Measurements from ENCODE around the gene OR2L3. TPM values are rescaled to one million over a fixed set of nuclear protein-coding genes. Genes with fewer than 3 reads are reported as not detected.

Gene OR2L3, protein sequence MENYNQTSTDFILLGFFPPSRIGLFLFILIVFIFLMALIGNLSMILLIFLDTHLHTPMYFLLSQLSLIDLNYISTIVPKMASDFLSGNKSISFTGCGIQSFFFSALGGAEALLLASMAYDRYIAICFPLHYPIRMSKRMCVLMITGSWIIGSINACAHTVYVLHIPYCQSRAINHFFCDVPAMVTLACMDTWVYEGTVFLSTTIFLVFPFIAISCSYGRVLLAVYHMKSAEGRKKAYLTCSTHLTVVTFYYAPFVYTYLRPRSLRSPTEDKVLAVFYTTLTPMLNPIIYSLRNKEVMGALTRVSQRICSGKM
- total RNA-seq, result not detected in 2 replicates

DNA sequence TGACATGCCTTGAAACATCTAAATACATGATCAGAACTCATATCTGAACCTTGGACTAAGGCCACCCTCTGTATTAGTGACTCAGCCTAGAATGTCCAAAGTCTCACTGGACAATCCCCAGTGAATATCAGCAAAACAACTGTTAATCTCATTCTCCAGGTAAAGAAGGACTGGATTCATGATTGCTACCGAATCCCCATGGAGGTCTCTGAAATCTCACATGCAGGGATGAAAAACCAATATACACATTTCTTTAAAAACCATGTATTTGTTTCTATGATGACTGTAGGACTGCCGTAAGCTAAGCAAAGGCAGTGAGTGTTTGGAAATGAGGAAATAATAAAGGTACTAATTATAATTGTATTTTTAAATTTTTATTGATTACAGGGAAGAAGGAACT, at the start of gene OR2L3:
TSS of gene OR2L3 (plus strand) at position 301 of the 400 bp plus-strand sequence. CDS start 13,846 bp downstream, outside the sequence.

DNA sequence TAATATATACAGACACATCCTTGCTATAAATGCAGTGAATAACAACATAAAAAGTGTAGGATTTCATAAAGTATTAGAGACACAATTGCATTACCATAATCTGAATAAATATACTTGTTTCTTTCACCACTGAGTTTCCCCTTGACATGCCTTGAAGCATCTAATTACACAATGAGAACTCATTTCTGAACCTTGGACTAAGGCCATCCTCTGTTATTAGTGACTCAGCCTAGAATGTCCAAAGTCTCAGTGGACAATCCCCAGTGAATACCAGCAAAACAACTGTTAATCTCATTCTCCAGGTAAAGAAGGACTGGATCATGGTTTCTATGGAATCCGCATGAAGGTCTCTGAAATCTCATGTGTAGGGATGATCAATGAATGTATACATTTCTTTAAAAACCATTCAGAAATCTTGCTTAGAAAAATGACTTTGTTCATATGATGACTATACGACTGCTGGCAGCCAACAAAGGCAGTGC, 33.4 kb upstream of the OR2L3 start, which contains the start of gene OR2L5:
TSS of gene OR2L5 (plus strand) at position 432 of the 482 bp plus-strand sequence. CDS start 8,288 bp downstream, outside the sequence.

DNA sequence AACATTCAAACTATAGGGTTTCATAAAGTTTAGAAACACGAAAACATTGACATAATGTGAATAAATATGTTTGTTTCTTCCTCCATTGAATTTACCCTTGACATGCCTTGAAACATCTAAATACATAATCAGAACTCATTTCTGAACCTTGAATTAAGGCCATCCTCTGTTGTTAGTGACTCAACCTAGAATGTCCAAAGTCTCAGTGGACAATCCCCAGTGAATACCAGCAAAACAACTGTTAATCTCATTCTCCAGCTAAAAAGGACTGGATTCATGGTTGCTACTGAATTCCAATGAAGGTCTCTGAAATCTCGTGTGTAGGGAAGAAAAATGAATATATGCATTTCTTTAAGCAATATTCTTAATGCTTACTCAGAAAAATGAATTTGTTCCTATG, 16.9 kb upstream of the OR2L3 start, which contains the start of gene OR2L2:
TSS of gene OR2L2 (plus strand) at position 301 of the 400 bp plus-strand sequence. CDS start 8,198 bp downstream, outside the sequence.

DNA sequence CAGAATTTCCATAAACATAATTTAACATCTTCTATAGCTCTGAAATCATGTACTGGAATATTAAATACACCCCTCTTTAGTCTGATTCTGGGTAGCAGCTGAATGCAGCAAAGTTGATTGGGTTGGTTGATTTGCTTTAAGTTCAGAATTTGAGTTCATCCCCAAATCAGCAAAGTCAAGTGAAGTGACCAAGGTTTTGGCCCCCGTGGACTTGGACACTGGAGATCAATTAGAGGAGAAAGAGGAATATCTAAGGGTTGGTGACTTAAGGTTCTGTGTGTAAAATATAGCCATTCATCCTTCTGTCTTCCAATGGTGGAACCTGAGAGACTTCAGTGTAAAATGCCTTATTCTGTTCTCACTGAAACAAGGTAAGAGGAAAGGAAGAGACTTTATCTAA, 48.2 kb downstream of the OR2L3 start, which contains the start of gene OR2L13:
TSS of gene OR2L13 (plus strand) at position 301 of the 400 bp plus-strand sequence. CDS start 4,192 bp downstream, outside the sequence.

Other genes with a start within 250 kb of the OR2L3 start
- not detected in 2 replicates for gene OR14A16, start 222.7 kb upstream of the OR2L3 start, total RNA-seq
- not detected in 2 replicates for gene OR11L1, start 204.9 kb upstream of the OR2L3 start, total RNA-seq
- gene TRIM58, start 189.6 kb upstream of the OR2L3 start, total RNA-seq, result 0.29 TPM in 1 of 2 replicates, not detected in the other
- gene OR2W3, start 151.2 kb upstream of the OR2L3 start, total RNA-seq, result not detected in 2 replicates
- not detected in 2 replicates for gene OR2T8, start 126.6 kb upstream of the OR2L3 start, total RNA-seq
- not detected in 2 replicates for gene OR2AJ1, start 121.9 kb upstream of the OR2L3 start, total RNA-seq
- gene OR2L8, start 98.0 kb upstream of the OR2L3 start, total RNA-seq, result not detected in 2 replicates
- gene OR2AK2, start 81.6 kb upstream of the OR2L3 start, total RNA-seq, result not detected in 2 replicates
- not detected in 2 replicates for gene OR2L5, start 33.2 kb upstream of the OR2L3 start, total RNA-seq
- not detected in 2 replicates for gene OR2L2, start 16.8 kb upstream of the OR2L3 start, total RNA-seq
- not detected in 2 replicates for gene OR2L13, start 48.3 kb downstream of the OR2L3 start, total RNA-seq
- gene OR2M5, start 98.3 kb downstream of the OR2L3 start, total RNA-seq, result not detected in 2 replicates
- not detected in 2 replicates for gene OR2M2, start 128.0 kb downstream of the OR2L3 start, total RNA-seq
- not detected in 2 replicates for gene OR2M3, start 150.4 kb downstream of the OR2L3 start, total RNA-seq
- not detected in 2 replicates for gene OR2M4, start 184.6 kb downstream of the OR2L3 start, total RNA-seq
- gene OR2T33, start 231.1 kb downstream of the OR2L3 start, total RNA-seq, result not detected in 2 replicates